Loucy (cell line): ENCODE data around the gene UBE2K.

Experiments
- H2AFZ ChIP-seq: fragments of 200-600 bp; sonication (generic); 2 replicates; pipeline ENCODE4 v1.6.0; 2016; ENCODE audit warnings: antibody characterized with exemption, mild to moderate bottlenecking, low read length, moderate library complexity
- H3F3A ChIP-seq: fragments of 200-600 bp; 2 replicates; pipeline ENCODE4 v1.6.0; 2016; ENCODE audit warnings: antibody characterized with exemption, low read depth, mild to moderate bottlenecking
- H3K27me3 ChIP-seq: fragments of 200-600 bp; sonication (generic); 2 replicates; pipeline ENCODE4 v1.6.1; 2014; ENCODE audit warnings: low read length, mild to moderate bottlenecking; ENCODE audit not compliant: insufficient read depth, poor library complexity, severe bottlenecking
- H3K36me3 ChIP-seq: fragments of 200-600 bp; sonication (generic); 2 replicates; pipeline ENCODE4 v1.6.1; 2016; ENCODE audit warnings: low read length; ENCODE audit not compliant: insufficient read depth
- H3K4me1 ChIP-seq: fragments of 200-600 bp; sonication (generic); 2 replicates; pipeline ENCODE4 v1.5.1; 2014; ENCODE audit warnings: low read length, mild to moderate bottlenecking; ENCODE audit not compliant: insufficient read depth, poor library complexity, severe bottlenecking
- H3K4me2 ChIP-seq: fragments of 200-600 bp; sonication (generic); 2 replicates; pipeline ENCODE4 v1.6.0; 2014; ENCODE audit warnings: antibody characterized with exemption, low read length, low read depth, mild to moderate bottlenecking; ENCODE audit not compliant: poor library complexity, severe bottlenecking
- H3K4me3 ChIP-seq: fragments of 200-600 bp; sonication (generic); 2 replicates; pipeline ENCODE4 v1.5.1; 2014; ENCODE audit warnings: low read length, mild to moderate bottlenecking, mixed read lengths; ENCODE audit not compliant: poor library complexity, severe bottlenecking
- H3K79me2 ChIP-seq: fragments of 200-600 bp; sonication (generic); 2 replicates; pipeline ENCODE4 v1.6.1; 2014; ENCODE audit warnings: low read length; ENCODE audit not compliant: insufficient read depth
- H3K9ac ChIP-seq: fragments of 200-600 bp; sonication (generic); 2 replicates; pipeline ENCODE4 v1.6.0; 2014; ENCODE audit warnings: mild to moderate bottlenecking, low read depth, low read length, moderate library complexity; ENCODE audit not compliant: poor library complexity, severe bottlenecking
- H3K9me2 ChIP-seq: fragments of 200-600 bp; sonication (generic); replicated peaks from 2 replicates; pipeline ENCODE4 v1.6.1; 2016; ENCODE audit warnings: low read depth, low read length, mixed read lengths
- H3K9me3 ChIP-seq: fragments of 200-600 bp; sonication (generic); 2 replicates; pipeline ENCODE4 v1.6.1; 2014; ENCODE audit warnings: mild to moderate bottlenecking, antibody characterized with exemption, low read length, low read depth; ENCODE audit not compliant: insufficient read depth
- H4K20me1 ChIP-seq: fragments of 200-600 bp; sonication (generic); 2 replicates; pipeline ENCODE4 v1.6.0; 2014; ENCODE audit warnings: antibody characterized with exemption, low read length, mild to moderate bottlenecking; ENCODE audit not compliant: insufficient read depth, poor library complexity, severe bottlenecking
- EZH2phosphoT487 ChIP-seq: fragments of 200-600 bp; IDR thresholded peaks from 2 replicates; pipeline ENCODE4 v1.6.1; 2018; ENCODE audit warnings: antibody characterized with exemption, mild to moderate bottlenecking, moderate library complexity, borderline replicate concordance
- TF ChIP-seq, protein P1 (sequence below): fragments of 200-600 bp; sonication (generic); conservative IDR thresholded peaks from 2 replicates; pipeline ENCODE4 v1.5.1; 2014; ENCODE audit warnings: mild to moderate bottlenecking, antibody characterized with exemption, low read length

Gene UBE2K

DNA sequence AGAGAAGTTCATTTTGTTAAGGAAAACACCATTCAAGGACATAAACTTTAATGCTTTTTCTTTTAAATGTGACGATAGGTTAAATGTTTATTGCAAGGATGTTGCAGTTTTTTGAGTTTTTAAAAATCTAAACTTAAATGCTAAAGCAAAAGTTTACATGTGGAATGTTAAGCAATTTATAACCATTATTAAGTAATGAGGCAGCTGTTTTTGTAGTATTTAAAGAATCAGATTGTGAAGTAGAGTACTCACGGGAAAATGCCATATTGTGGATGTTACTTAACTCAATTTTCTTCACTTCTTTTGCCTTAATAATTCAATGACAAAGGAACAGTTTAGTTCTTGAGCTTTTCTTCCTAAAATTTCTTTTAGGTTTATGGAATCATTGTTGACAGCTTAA lies 43.5 kb downstream of the UBE2K start:
- no peaks in the 10 kb centered on the region for H3K9me3 ChIP-seq
- H3K27me3 ChIP-seq, result no peaks in the 10 kb centered on the region
- no peaks in the 10 kb centered on the region for H3K9me2 ChIP-seq
- no peaks in the 10 kb centered on the region for H3F3A ChIP-seq
- H4K20me1 ChIP-seq, result peaks cover 24% of the 10 kb centered on the region
- no peak overlapping the region for H3K4me3 ChIP-seq
- H2AFZ ChIP-seq, result no peak overlapping the region
- H3K9ac ChIP-seq, result no peak overlapping the region
- no peaks in the 10 kb centered on the region for H3K4me1 ChIP-seq
- H3K79me2 ChIP-seq, result peaks cover 27% of the 10 kb centered on the region
- TF ChIP-seq, protein P1, sequence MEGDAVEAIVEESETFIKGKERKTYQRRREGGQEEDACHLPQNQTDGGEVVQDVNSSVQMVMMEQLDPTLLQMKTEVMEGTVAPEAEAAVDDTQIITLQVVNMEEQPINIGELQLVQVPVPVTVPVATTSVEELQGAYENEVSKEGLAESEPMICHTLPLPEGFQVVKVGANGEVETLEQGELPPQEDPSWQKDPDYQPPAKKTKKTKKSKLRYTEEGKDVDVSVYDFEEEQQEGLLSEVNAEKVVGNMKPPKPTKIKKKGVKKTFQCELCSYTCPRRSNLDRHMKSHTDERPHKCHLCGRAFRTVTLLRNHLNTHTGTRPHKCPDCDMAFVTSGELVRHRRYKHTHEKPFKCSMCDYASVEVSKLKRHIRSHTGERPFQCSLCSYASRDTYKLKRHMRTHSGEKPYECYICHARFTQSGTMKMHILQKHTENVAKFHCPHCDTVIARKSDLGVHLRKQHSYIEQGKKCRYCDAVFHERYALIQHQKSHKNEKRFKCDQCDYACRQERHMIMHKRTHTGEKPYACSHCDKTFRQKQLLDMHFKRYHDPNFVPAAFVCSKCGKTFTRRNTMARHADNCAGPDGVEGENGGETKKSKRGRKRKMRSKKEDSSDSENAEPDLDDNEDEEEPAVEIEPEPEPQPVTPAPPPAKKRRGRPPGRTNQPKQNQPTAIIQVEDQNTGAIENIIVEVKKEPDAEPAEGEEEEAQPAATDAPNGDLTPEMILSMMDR, result no peak
- no peak for TF ChIP-seq EZH2phosphoT487
- peaks cover 40% of the 10 kb centered on the region for H3K36me3 ChIP-seq
- H3K4me2 ChIP-seq, result no peak overlapping the region

DNA sequence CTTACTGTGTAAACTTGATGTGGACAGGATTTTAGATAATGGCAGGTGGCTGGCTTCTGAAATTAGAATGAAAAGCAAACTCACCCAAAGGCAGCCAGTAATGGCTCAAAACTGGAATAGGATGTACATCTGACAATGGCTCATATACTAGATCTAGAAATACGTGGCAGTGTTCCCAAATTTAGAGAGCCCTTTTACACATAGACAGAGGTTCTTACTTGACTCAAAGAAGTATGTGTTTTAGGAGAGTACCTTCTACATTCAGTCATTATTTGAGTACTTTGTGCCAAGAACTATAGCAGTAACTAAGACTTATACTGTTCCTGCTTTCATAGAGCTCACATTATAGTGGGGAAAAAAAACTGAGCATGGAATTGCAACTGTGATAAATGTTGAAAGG lies 48.0 kb downstream of the UBE2K start:
- peaks cover 4% of the 10 kb centered on the region for H4K20me1 ChIP-seq
- H2AFZ ChIP-seq, result no peak overlapping the region
- H3K27me3 ChIP-seq, result no peaks in the 10 kb centered on the region
- peaks cover 49% of the 10 kb centered on the region; the same call in 1 of the 2 replicates for H3K36me3 ChIP-seq
- H3K9me2 ChIP-seq, result no peaks in the 10 kb centered on the region
- H3F3A ChIP-seq, result no peaks in the 10 kb centered on the region
- H3K4me2 ChIP-seq, result no peak overlapping the region
- no peaks in the 10 kb centered on the region for H3K9me3 ChIP-seq
- H3K4me1 ChIP-seq, result no peaks in the 10 kb centered on the region
- H3K4me3 ChIP-seq, result no peak overlapping the region
- no peaks in the 10 kb centered on the region for H3K79me2 ChIP-seq
- TF ChIP-seq, protein P1, result no peak
- TF ChIP-seq EZH2phosphoT487, result no peak
- no peak overlapping the region for H3K9ac ChIP-seq

DNA sequence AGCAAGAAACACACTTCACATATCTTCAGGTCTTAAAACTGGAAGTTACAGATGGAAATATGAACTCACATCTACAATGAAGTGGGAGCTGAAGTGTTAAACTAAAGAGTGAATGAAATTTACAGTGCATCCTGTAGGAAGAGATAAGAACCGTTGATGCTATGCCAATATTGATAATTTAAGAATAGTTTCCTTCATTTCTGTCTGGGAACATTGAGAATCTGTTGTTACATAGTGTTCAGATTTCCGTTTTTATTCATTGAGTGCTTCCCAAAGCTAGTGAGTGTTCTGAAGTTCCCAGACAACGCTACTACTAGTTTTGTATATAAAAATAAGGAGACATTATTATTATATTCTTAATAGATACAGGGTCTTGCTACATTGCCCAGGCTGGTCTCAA lies 52.3 kb downstream of the UBE2K start:
- peaks cover 66% of the 10 kb centered on the region; the same call in 1 of the 2 replicates for H3K36me3 ChIP-seq
- no peak overlapping the region for H2AFZ ChIP-seq
- no peak overlapping the region for H3K4me2 ChIP-seq
- H3K79me2 ChIP-seq, result no peaks in the 10 kb centered on the region
- H3K9me3 ChIP-seq, result no peaks in the 10 kb centered on the region
- H3K9ac ChIP-seq, result no peak overlapping the region
- TF ChIP-seq, protein P1, result no peak
- no peak for TF ChIP-seq EZH2phosphoT487
- no peaks in the 10 kb centered on the region for H3K27me3 ChIP-seq
- no peaks in the 10 kb centered on the region for H3K4me1 ChIP-seq
- H3K4me3 ChIP-seq, result no peak overlapping the region
- no peaks in the 10 kb centered on the region for H3K9me2 ChIP-seq
- peaks cover 1% of the 10 kb centered on the region for H4K20me1 ChIP-seq
- no peaks in the 10 kb centered on the region for H3F3A ChIP-seq
